GM12874 (cell line): Measurements from ENCODE around the gene LONP2.

Experiments
- CTCF ChIP-seq: IDR thresholded peaks from 2 replicates; pipeline ENCODE4 v1.5.1; 2011; ENCODE audit warnings: low read depth, mild to moderate bottlenecking, control low read depth, low read length, moderate library complexity; ENCODE audit not compliant: insufficient read depth

The LONP2 gene

GRCh38 chr16:48277158-48277557, 33.1 kb downstream of the LONP2 start:
- TF ChIP-seq CTCF = no peak

DNA sequence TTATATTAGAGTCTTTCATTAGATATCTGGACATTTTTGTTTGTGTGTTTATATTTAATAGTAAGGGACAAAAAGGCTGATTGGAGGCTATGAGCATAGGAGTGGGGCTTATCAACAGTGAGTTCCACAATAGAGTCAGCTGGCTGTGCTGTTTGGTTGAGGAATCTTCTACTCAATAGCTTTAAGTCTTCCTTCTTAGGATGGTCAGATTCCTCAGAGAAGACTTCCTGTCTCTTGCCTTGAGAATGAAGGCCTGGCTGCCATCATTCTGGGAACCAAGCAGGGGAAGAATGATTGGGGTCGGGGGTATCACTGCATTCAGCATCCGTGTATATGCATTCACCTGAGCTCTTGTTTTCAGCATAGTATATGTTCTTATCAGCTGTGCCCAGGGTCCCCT, 35.1 kb downstream of the LONP2 start:
- TF ChIP-seq CTCF = no peak

- no peak for TF ChIP-seq CTCF
These were observed 36.4 kb downstream of the LONP2 start for GRCh38 chr16:48280546-48280945.

DNA sequence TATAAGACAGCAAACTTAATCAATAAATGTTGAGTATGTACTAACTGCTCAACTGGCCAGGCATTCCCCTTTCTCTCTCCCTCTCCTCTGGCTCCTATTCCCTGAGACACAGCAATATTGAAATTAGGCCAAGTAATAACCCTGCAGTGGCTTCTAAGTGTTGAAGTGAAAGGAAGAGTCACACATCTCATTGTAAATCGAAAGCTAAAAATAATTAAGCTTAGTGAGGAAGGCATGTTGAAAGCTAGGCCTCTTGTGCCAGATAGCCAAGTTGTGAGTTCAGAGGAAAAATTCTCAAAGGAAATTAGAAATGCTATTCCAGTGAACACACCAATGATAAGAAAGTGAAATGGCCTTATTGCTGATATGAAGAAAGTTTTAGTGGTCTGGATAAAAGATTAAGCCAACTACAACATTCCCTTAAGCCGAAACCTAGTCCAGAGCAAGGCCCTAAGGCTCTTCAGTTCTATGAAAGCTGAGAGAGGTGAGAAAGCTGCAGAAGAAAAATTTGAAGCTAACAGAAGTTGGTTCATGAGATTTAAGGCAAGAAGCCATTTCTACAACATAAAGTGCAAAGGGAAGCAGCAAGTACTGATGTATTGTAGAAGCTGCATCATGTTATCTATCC, 38.6 kb downstream of the LONP2 start:
- TF ChIP-seq CTCF = no peak

DNA sequence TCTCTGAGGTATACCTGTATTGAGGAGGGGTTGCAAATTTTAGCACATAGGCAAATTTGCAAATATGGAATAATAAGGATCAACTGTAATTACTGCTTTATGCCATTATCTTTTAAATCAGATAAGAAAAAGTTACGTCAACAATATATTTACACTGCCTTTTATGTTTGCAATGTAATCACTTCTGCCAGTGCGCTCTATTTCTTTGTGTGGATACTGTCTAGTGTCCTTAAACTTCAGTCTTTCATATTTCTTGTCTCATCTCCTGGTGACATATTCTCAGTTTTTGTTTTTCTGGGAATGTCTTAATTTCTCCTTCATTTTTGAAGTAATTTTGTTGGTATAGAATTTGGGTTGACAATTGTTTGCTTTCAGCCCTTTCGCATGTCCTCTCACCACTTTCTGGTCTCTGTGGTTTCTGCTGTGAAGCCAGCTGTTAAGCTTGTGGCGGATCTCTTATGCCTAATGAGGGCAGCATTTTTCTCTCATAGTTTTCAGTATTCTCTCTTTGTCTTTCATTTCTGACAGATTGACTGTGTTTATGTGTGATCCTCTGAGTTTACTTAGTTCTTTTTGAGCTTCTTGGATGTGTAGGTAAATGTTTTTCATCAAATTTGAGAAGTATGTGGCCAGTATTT, 40.8 kb downstream of the LONP2 start:
- no peak for TF ChIP-seq CTCF

DNA sequence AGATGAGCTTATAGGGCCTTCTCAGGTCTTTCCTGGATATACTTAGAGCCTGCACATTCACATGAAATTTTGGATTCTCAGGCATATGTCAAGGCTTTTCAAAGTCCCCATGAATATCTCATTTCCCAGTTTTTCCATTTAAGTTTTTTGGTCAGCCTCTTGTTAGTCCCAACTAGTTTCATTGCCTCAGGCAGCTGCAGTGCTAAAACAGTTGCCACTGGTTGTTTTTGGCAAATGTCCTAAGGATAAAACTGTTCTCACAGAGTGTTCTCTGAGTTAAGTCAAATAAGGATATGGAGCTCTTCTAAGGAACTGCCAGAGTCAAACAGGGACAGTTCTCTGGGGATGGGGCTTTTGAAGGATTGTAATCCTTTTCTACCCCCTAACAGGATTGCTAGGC, 43.1 kb downstream of the LONP2 start:
- TF ChIP-seq CTCF = no peak

GRCh38 chr16:48291303-48291702, 47.2 kb downstream of the LONP2 start:
- no peak for TF ChIP-seq CTCF
